A673 (cell line): Measurements from ENCODE around the gene TMA7B. TPM values are rescaled to one million over a fixed set of nuclear protein-coding genes. Genes with fewer than 3 reads are reported as not detected.

Experiments used
- BruUV-seq: library from RNA; stranded (reverse); fragments of 400-500 nt; replicated peaks from 2 replicates; lab custom pipeline; 2021; lab: Mats Ljungman, UMichigan
- CTCF ChIA-PET: fragments of 300-600 bp; sonication (Branson Sonifier 250); formaldehyde crosslinking; loops from one replicate; lab custom pipeline; 2022; ENCODE audit warnings: antibody characterized with exemption; lab: Charles Lee
- POLR2A ChIA-PET: fragments of 300-600 bp; sonication (Branson Sonifier 250); formaldehyde crosslinking; loops from one replicate; lab custom pipeline; 2022; ENCODE audit warnings: antibody characterized with exemption; ENCODE audit not compliant: low non-redundant PET; lab: Charles Lee
- DNase-seq: peaks from one replicate; pipeline ENCODE4 v3.0.0-alpha.2; 2015; ENCODE audit warnings: low spot score
- H3K27ac ChIP-seq: fragments of 200-600 bp; sonication (generic); 2 replicates; pipeline ENCODE4 v1.5.1; 2016; ENCODE audit warnings: mixed run types, low read depth, mild to moderate bottlenecking, mixed read lengths, antibody characterized with exemption, low read length; ENCODE audit not compliant: poor library complexity, severe bottlenecking
- H3K27me3 ChIP-seq: fragments of 200-600 bp; sonication (generic); replicated peaks from 2 replicates; pipeline ENCODE4 v1.6.1; 2017; ENCODE audit warnings: mixed run types, low read depth, mild to moderate bottlenecking, mixed read lengths, antibody characterized with exemption, low read length; ENCODE audit not compliant: insufficient read depth, poor library complexity
- H3K36me3 ChIP-seq: fragments of 200-600 bp; sonication (generic); 2 replicates; pipeline ENCODE4 v1.6.1; 2016; ENCODE audit warnings: mixed run types, mild to moderate bottlenecking, mixed read lengths, antibody characterized with exemption, low read length; ENCODE audit not compliant: insufficient read depth, poor library complexity, severe bottlenecking
- H3K4me1 ChIP-seq: fragments of 200-600 bp; sonication (generic); 2 replicates; pipeline ENCODE4 v1.6.1; 2017; ENCODE audit warnings: mixed run types, mild to moderate bottlenecking, mixed read lengths, antibody characterized with exemption, low read length; ENCODE audit not compliant: insufficient read depth, poor library complexity, severe bottlenecking
- H3K4me3 ChIP-seq: fragments of 200-600 bp; sonication (generic); 2 replicates; pipeline ENCODE4 v1.5.1; 2016; ENCODE audit warnings: low read depth, mixed run types, mild to moderate bottlenecking, mixed read lengths, low read length; ENCODE audit not compliant: poor library complexity, severe bottlenecking
- H3K9me3 ChIP-seq: fragments of 200-600 bp; sonication (generic); 2 replicates; pipeline ENCODE4 v1.6.1; 2016; ENCODE audit warnings: mixed run types, low read depth, mild to moderate bottlenecking, mixed read lengths, antibody characterized with exemption, low read length; ENCODE audit not compliant: poor library complexity, severe bottlenecking
- CTCF ChIP-seq: fragments of 300-800, 200-600 bp; sonication (generic); conservative IDR thresholded peaks from 2 replicates; pipeline ENCODE4 v1.5.1; 2017; ENCODE audit warnings: low read depth, mild to moderate bottlenecking, antibody characterized with exemption, low read length, moderate library complexity, mixed read lengths
- EZH2 ChIP-seq: fragments of 200-600 bp; sonication (generic); IDR thresholded peaks from 2 replicates; pipeline ENCODE4 v1.6.1; 2017; ENCODE audit warnings: borderline replicate concordance, low read depth, mild to moderate bottlenecking, mixed read lengths, antibody characterized with exemption, low read length; ENCODE audit not compliant: poor library complexity, severe bottlenecking
- intact Hi-C: fragments of 100-400 bp; cut with micrococcal nuclease; formaldehyde crosslinking; loops from one replicate; pipeline ENCODE4 v1.10.0; 2022; ENCODE audit not compliant: unreplicated experiment
- total RNA-seq: library from RNA; stranded (reverse); gene quantifications from 2 replicates; pipeline ENCODE4 v1.2.3, GENCODE V29; 2021

Gene TMA7B
- total RNA-seq, 1 experiment from 2014 or later = not detected

- Histone ChIP-seq H3K9me3 (no peaks in the 10 kb centered on the region), H3K4me3 (no peak overlapping the region), H3K4me1 (no peaks in the 10 kb centered on the region), H3K36me3 (no peaks in the 10 kb centered on the region), H3K27ac (no peak overlapping the region), H3K27me3 (no peaks in the 10 kb centered on the region)
- ChIA-PET CTCF (no interaction called here), POLR2A (no interaction called here)
- intact Hi-C loops = no loop called here
- TF ChIP-seq EZH2 (no peak), CTCF (no peak)
- DNase-seq = no peak
- no TSS peak for BruUV-seq
Observed at GRCh38 chr22:39958949-39959639, 1.1 kb upstream of the TMA7B start.

GRCh38 chr22:39960791-39961746 lies 872 bp downstream of the TMA7B start:
- Histone ChIP-seq H3K4me1 (no peaks in the 10 kb centered on the region), H3K9me3 (no peaks in the 10 kb centered on the region), H3K36me3 (no peaks in the 10 kb centered on the region), H3K4me3 (no peak overlapping the region), H3K27me3 (peaks cover 4% of the 10 kb centered on the region), H3K27ac (no peak overlapping the region)
- no TSS peak for BruUV-seq
- no peak for DNase-seq
- CTCF ChIA-PET = no interaction called here
- intact Hi-C loops = no loop called here
- POLR2A ChIA-PET = no interaction called here
- no peak for TF ChIP-seq CTCF
- TF ChIP-seq EZH2 = no peak

- no peaks in the 10 kb centered on the region for H3K9me3 ChIP-seq
- no peaks in the 10 kb centered on the region for H3K36me3 ChIP-seq
- intact Hi-C loops = no loop called here
- POLR2A ChIA-PET = no interaction called here
- no peak for DNase-seq
- H3K27me3 ChIP-seq = peaks cover 4% of the 10 kb centered on the region
- BruUV-seq = no TSS peak
- no peak overlapping the region for H3K27ac ChIP-seq
- TF ChIP-seq EZH2 = no peak
- no peak for TF ChIP-seq CTCF
- H3K4me3 ChIP-seq = no peak overlapping the region
- CTCF ChIA-PET = no interaction called here
- H3K4me1 ChIP-seq = no peaks in the 10 kb centered on the region
Observed at GRCh38 chr22:39962071-39962470, 1.9 kb downstream of the TMA7B start.
